Measurements from ENCODE around the gene EYS. TPM values are rescaled to one million over a fixed set of nuclear protein-coding genes. Genes with fewer than 3 reads are reported as not detected.

Gene EYS
- total RNA-seq, 1 donor from 2014 or later: not detected

GRCh38 chr6:65186826-65187225, 520.2 kb downstream of the EYS start:
- no peak for TF ChIP-seq CTCF (IDR thresholded peaks at IDR 0.05; ENCODE audit: insufficient read depth, low read length, poor library complexity, severe bottlenecking)

GRCh38 chr6:65182681-65183080, 524.3 kb downstream of the EYS start:
- DNase-seq (ENCODE audit: low read depth): peak; percentile 58
- Histone ChIP-seq H3K4me3 (ENCODE audit: low read depth, low read length) (no peak overlapping the region), H3K36me3 (ENCODE audit: control insufficient read depth, insufficient read depth, low read length) (no peaks in the 10 kb centered on the region), H3K27me3 (ENCODE audit: control insufficient read depth, insufficient read depth, low read length) (no peaks in the 10 kb centered on the region)
- no peak for TF ChIP-seq CTCF (IDR thresholded peaks at IDR 0.05; ENCODE audit: insufficient read depth, low read length, poor library complexity, severe bottlenecking)

More at GRCh38 chr6:65186826-65187225, 520.2 kb downstream of the EYS start:
- H3K27me3 ChIP-seq (ENCODE audit: control insufficient read depth, insufficient read depth, low read length): no peaks in the 10 kb centered on the region
- H3K36me3 ChIP-seq (ENCODE audit: control insufficient read depth, insufficient read depth, low read length): no peaks in the 10 kb centered on the region
- H3K4me3 ChIP-seq (ENCODE audit: low read depth, low read length): no peak overlapping the region
- no peak for DNase-seq (ENCODE audit: low read depth)

- TF ChIP-seq CTCF (IDR thresholded peaks at IDR 0.05; ENCODE audit: insufficient read depth, low read length, poor library complexity, severe bottlenecking): no peak
- no peaks in the 10 kb centered on the region for H3K27me3 ChIP-seq (ENCODE audit: control insufficient read depth, insufficient read depth, low read length)
- H3K36me3 ChIP-seq (ENCODE audit: control insufficient read depth, insufficient read depth, low read length): no peaks in the 10 kb centered on the region
- no peak overlapping the region for H3K4me3 ChIP-seq (ENCODE audit: low read depth, low read length)
- DNase-seq (ENCODE audit: low read depth): no peak
These were observed 536.8 kb downstream of the EYS start for GRCh38 chr6:65170273-65170672.

GRCh38 chr6:65161661-65162060, 545.4 kb downstream of the EYS start:
- TF ChIP-seq CTCF (IDR thresholded peaks at IDR 0.05; ENCODE audit: insufficient read depth, low read length, poor library complexity, severe bottlenecking): no peak
- H3K36me3 ChIP-seq (ENCODE audit: control insufficient read depth, insufficient read depth, low read length): no peaks in the 10 kb centered on the region
- no peaks in the 10 kb centered on the region for H3K27me3 ChIP-seq (ENCODE audit: control insufficient read depth, insufficient read depth, low read length)
- DNase-seq (ENCODE audit: low read depth): no peak
- H3K4me3 ChIP-seq (ENCODE audit: low read depth, low read length): no peak overlapping the region

- H3K4me3 ChIP-seq (ENCODE audit: low read depth, low read length): no peak overlapping the region
- H3K27me3 ChIP-seq (ENCODE audit: control insufficient read depth, insufficient read depth, low read length): no peaks in the 10 kb centered on the region
- H3K36me3 ChIP-seq (ENCODE audit: control insufficient read depth, insufficient read depth, low read length): no peaks in the 10 kb centered on the region
- TF ChIP-seq CTCF (IDR thresholded peaks at IDR 0.05; ENCODE audit: insufficient read depth, low read length, poor library complexity, severe bottlenecking): no peak
- DNase-seq (ENCODE audit: low read depth): no peak
These were observed 550.0 kb downstream of the EYS start for GRCh38 chr6:65157025-65157424.

- TF ChIP-seq CTCF (IDR thresholded peaks at IDR 0.05; ENCODE audit: insufficient read depth, low read length, poor library complexity, severe bottlenecking): no peak
- no peak overlapping the region for H3K4me3 ChIP-seq (ENCODE audit: low read depth, low read length)
- DNase-seq (ENCODE audit: low read depth): no peak
- H3K27me3 ChIP-seq (ENCODE audit: control insufficient read depth, insufficient read depth, low read length): no peaks in the 10 kb centered on the region
- H3K36me3 ChIP-seq (ENCODE audit: control insufficient read depth, insufficient read depth, low read length): no peaks in the 10 kb centered on the region
These were observed 551.9 kb downstream of the EYS start for GRCh38 chr6:65155083-65155482.

Data from kidney epithelial cell (primary cell).